HepG2 (cell line): Measurements from ENCODE around the gene HPCAL1. TPM values are rescaled to one million over a fixed set of nuclear protein-coding genes. Genes with fewer than 3 reads are reported as not detected.

ENCODE experiments used
- ATAC-seq: fragments of 200-7000 bp; cut with Tn5 transposase; 3 replicates; pipeline ENCODE4 v1.9.1; 2020; ENCODE audit warnings: mild to moderate bottlenecking, moderate library complexity
- BruUV-seq: library from RNA; stranded (reverse); fragments of 400-500 nt; replicated peaks from 2 replicates; lab custom pipeline; 2021; lab: Mats Ljungman, UMichigan
- CTCF ChIA-PET: fragments of 300-600 bp; formaldehyde crosslinking; extraction: SDS; loops from one replicate; lab custom pipeline; 2021; ENCODE audit warnings: low total read pairs, inconsistent platforms, low intra/inter-chr PET ratio; lab: Yijun Ruan, JAX
- POLR2A ChIA-PET: fragments of 350-600 bp; sonication (Branson Sonifier 250); formaldehyde crosslinking; loops from one replicate; lab custom pipeline; 2020; ENCODE audit warnings: antibody characterized with exemption, inconsistent platforms; lab: Yijun Ruan, JAX
- DNase-seq: peaks from one replicate; pipeline ENCODE4 v3.0.0-alpha.2; 2015; ENCODE audit warnings: low spot score
- FAIRE-seq: peaks from 3 replicates; lab custom pipeline; 2011; peaks lifted over from hg19 to GRCh38; lab: Jason Lieb, UNC
- H2AFZ ChIP-seq: one replicate; pipeline ENCODE4 v1.6.1; 2011; ENCODE audit warnings: low read length, inconsistent platforms
- H3K27ac ChIP-seq: fragments of 300-600 bp; 3 replicates; pipeline ENCODE4 v1.8.0; 2011; ENCODE audit warnings: mixed run types, mild to moderate bottlenecking, mixed read lengths, low read length, inconsistent platforms; ENCODE audit not compliant: insufficient read depth; ENCODE audit errors: extremely low read length
- H3K27me3 ChIP-seq, 2 experiments: fragments of 200-600 bp in 1 of 2; 2 replicates in 1 of 2; 3 replicates in 1 of 2; pipeline versions ENCODE4 v1.6.0 to v1.8.0; 2011; ENCODE audit warnings: low read length in 2 of 2, mild to moderate bottlenecking in 2 of 2, moderate library complexity in 2 of 2, inconsistent platforms in 1 of 2; ENCODE audit not compliant: insufficient read depth in 2 of 2, control insufficient read depth in 1 of 2
- H3K36me3 ChIP-seq, 2 experiments: fragments of 200-600 bp in 1 of 2; replicated peaks in 1 of 2; 2 replicates in 1 of 2; 3 replicates in 1 of 2; pipeline versions ENCODE4 v1.5.1 to v1.8.0; 2011; ENCODE audit warnings: low read length in 2 of 2, inconsistent platforms in 1 of 2; ENCODE audit not compliant: insufficient read depth in 2 of 2, control insufficient read depth in 1 of 2
- H3K4me1 ChIP-seq: 2 replicates; pipeline ENCODE4 v1.5.1; 2012; ENCODE audit warnings: low read length, inconsistent platforms; ENCODE audit not compliant: insufficient read depth
- H3K4me2 ChIP-seq: 2 replicates; pipeline ENCODE4 v1.6.0; 2011; ENCODE audit warnings: low read depth, low read length, inconsistent platforms
- H3K4me3 ChIP-seq, 3 experiments: fragments of 200-600 bp in 1 of 3; sonication (generic), shearing (Covaris generic) in 1 of 3; replicated peaks in 1 of 3; 2 replicates each; pipeline ENCODE4 v1.5.1; 2011 to 2016; ENCODE audit warnings: low read length in 3 of 3, inconsistent platforms in 2 of 3, low read depth in 2 of 3, mild to moderate bottlenecking in 2 of 3, control low read depth in 1 of 3, mixed read lengths in 1 of 3; ENCODE audit not compliant: insufficient read depth in 1 of 3
- H3K79me2 ChIP-seq: one replicate; pipeline ENCODE4 v1.6.1; 2011; ENCODE audit warnings: low read length, inconsistent platforms; ENCODE audit not compliant: insufficient read depth
- H3K9ac ChIP-seq: 2 replicates; pipeline ENCODE4 v1.6.0; 2011; ENCODE audit warnings: mild to moderate bottlenecking, low read depth, low read length, inconsistent platforms; ENCODE audit not compliant: insufficient read depth
- H3K9me3 ChIP-seq: 2 replicates; pipeline ENCODE4 v1.5.1; 2012; ENCODE audit warnings: mild to moderate bottlenecking, low read length
- H4K20me1 ChIP-seq: 2 replicates; pipeline ENCODE4 v1.6.0; 2011; ENCODE audit warnings: inconsistent platforms, mild to moderate bottlenecking, low read length, moderate library complexity; ENCODE audit not compliant: insufficient read depth
- E2F5 ChIP-seq: sonication (generic); formaldehyde crosslinking; conservative IDR thresholded peaks from 2 replicates; pipeline ENCODE4 v1.4.0; 2020; ENCODE audit warnings: missing genetic modification reagents
- FOXP1 ChIP-seq, 2 experiments: fragments of 450-650 bp in 1 of 2; IDR thresholded peaks; 2 replicates each; pipeline ENCODE4 v1.6.1; 2017 to 2018; ENCODE audit warnings: antibody characterized with exemption in 1 of 2
- HINFP ChIP-seq: sonication (generic); formaldehyde crosslinking; IDR thresholded peaks from 2 replicates; pipeline ENCODE4 v1.4.0; 2020; ENCODE audit warnings: low read depth, mild to moderate bottlenecking, missing genetic modification reagents
- HMGXB4 ChIP-seq, 2 experiments: sonication (generic) in 1 of 2; formaldehyde crosslinking in 1 of 2; IDR thresholded peaks; 2 replicates each; pipeline versions ENCODE4 v1.4.0 to v1.6.1; 2018 to 2020; ENCODE audit warnings: missing genetic modification reagents in 2 of 2, borderline replicate concordance in 1 of 2, low read depth in 1 of 2, mild to moderate bottlenecking in 1 of 2, missing biosample characterization in 1 of 2
- MBNL3 ChIP-seq: fragments of 250-450 bp; sonication (Bioruptor Pico); conservative IDR thresholded peaks from 2 replicates; pipeline ENCODE4 v1.8.0; 2022; ENCODE audit warnings: mild to moderate bottlenecking, inconsistent platforms
- NCOR1 ChIP-seq: fragments of 200-600 bp; sonication (generic); IDR thresholded peaks from 2 replicates; pipeline ENCODE4 v1.7.0; 2017; ENCODE audit warnings: antibody characterized with exemption, low read length, borderline replicate concordance
- NFE2L1 ChIP-seq: sonication (generic); formaldehyde crosslinking; IDR thresholded peaks from 2 replicates; pipeline ENCODE4 v1.4.0; 2020; ENCODE audit warnings: missing genetic modification reagents, mild to moderate bottlenecking, borderline replicate concordance
- NKX3-1 ChIP-seq: sonication (generic); formaldehyde crosslinking; IDR thresholded peaks from 2 replicates; pipeline ENCODE4 v1.5.0; 2020; ENCODE audit warnings: missing genetic modification reagents
- SUZ12 ChIP-seq: fragments of 150-350 bp; IDR thresholded peaks from 2 replicates; pipeline ENCODE4 v1.6.1; 2014; ENCODE audit warnings: low read depth, low read length
- TBX3 ChIP-seq: fragments of 450-650 bp; IDR thresholded peaks from 2 replicates; pipeline ENCODE4 v1.6.1; 2017; ENCODE audit warnings: antibody characterized with exemption, mild to moderate bottlenecking, inconsistent platforms, borderline replicate concordance
- ZBTB42 ChIP-seq: sonication (generic); formaldehyde crosslinking; IDR thresholded peaks from 2 replicates; pipeline ENCODE4 v1.5.0; 2020; ENCODE audit warnings: mild to moderate bottlenecking, missing genetic modification reagents
- ZBTB8A ChIP-seq: sonication (generic); formaldehyde crosslinking; IDR thresholded peaks from 2 replicates; pipeline ENCODE4 v1.4.0; 2020; ENCODE audit warnings: mild to moderate bottlenecking, low read depth, missing genetic modification reagents, borderline replicate concordance
- ZNF225 ChIP-seq: sonication (generic); formaldehyde crosslinking; IDR thresholded peaks from 2 replicates; pipeline ENCODE4 v1.4.0; 2020; ENCODE audit warnings: mild to moderate bottlenecking, missing genetic modification reagents
- ZNF614 ChIP-seq: IDR thresholded peaks from 2 replicates; pipeline ENCODE4 v1.6.1; 2018; ENCODE audit warnings: missing biosample characterization, missing genetic modification reagents, inconsistent platforms, borderline replicate concordance
- WGBS: methylation state at CpG from one replicate; pipeline ENCODE4 v1.1.6; 2017; ENCODE audit warnings: low lambda C conversion rate; 5-methylcytosine and 5-hydroxymethylcytosine counted together
- in situ Hi-C: cut with HindIII; loops from 2 replicates; pipeline ENCODE4 v1.10.0; 2017; ENCODE audit warnings: low pct_unique_long_range_greater_than_20kb; ENCODE audit not compliant: extremely low pct_ligation_motif_present
- intact Hi-C: fragments of 100-400 bp; cut with micrococcal nuclease; formaldehyde crosslinking; loops from one replicate; pipeline ENCODE4 v1.10.0; 2022; ENCODE audit not compliant: unreplicated experiment
- polyA plus RNA-seq, 8 experiments: library from polyadenylated mRNA; depleted of rRNA in 3 of 8; stranded (reverse) in 7 of 8; unstranded in 1 of 8; fragments of >200 nt; fragmentation: Illumina TruSeq in 4 of 8; extraction: Trizol in 4 of 8; gene quantifications; 2 replicates each; pipeline versions ENCODE4 v1.2.1 to v1.2.3, GENCODE V29; 2011 to 2016; ENCODE audit warnings: low read depth in 4 of 8, missing spikeins in 1 of 8, mixed read lengths in 1 of 8; ENCODE audit not compliant: insufficient read depth in 1 of 8
- total RNA-seq, 5 experiments: library from RNA; depleted of rRNA; stranded (reverse); fragments of >200 nt; fragmentation: Illumina TruSeq; extraction: Trizol; gene quantifications; 2 replicates each; pipeline ENCODE4 v1.2.3, GENCODE V29; 2016; ENCODE audit warnings: low read depth in 1 of 5

The HPCAL1 gene
- total and polyA plus RNA-seq, 2 of the 13 experiments (the other 11 are each of a cell fraction or from before 2014, with no cell fraction given), result 29.5 to 29.9 TPM

GRCh38 chr2:10410001-10410822 is 107.5 kb downstream of the HPCAL1 start:
- no peak for DNase-seq
- no peaks in the 10 kb centered on the region for H3K27me3 ChIP-seq
- intact Hi-C loops (no loop called here), in situ Hi-C loops (no loop called here)
- no peak for FAIRE-seq
- ChIA-PET CTCF (interaction anchor here (0.8 to 1.9 kb wide), 3 partner anchors 85 to 247 kb away, joined by 3 to 17 read pairs (median 5); no protein-coding TSS in a partner anchor), POLR2A (interaction anchor here (1.4 to 3.1 kb wide), 4 partner anchors 42 to 109 kb away, joined by 3 to 32 read pairs (median 22); partner anchors contain the start of gene HPCAL1)
- no peak overlapping the region for H3K4me3 ChIP-seq
- no peak for ATAC-seq
- H3K27ac ChIP-seq, result no peak overlapping the region
- no peak overlapping the region for H2AFZ ChIP-seq
- peaks cover 28% of the 10 kb centered on the region for H3K4me1 ChIP-seq
- BruUV-seq, result no TSS peak
- no peak overlapping the region for H3K4me2 ChIP-seq
- TF ChIP-seq HMGXB4 (CRISPR knock-in tag; IDR thresholded peaks at IDR 0.05; ENCODE audit: borderline replicate concordance in 1 of 2, low read depth in 1 of 2), result no peak
- TF ChIP-seq SUZ12, result no peak
- no peak for TF ChIP-seq TBX3
- no peak for TF ChIP-seq ZNF614 (CRISPR knock-in tag)
- TF ChIP-seq NKX3-1 (CRISPR knock-in tag), result no peak
- no peak for TF ChIP-seq NFE2L1
- no peak for TF ChIP-seq ZBTB8A (CRISPR knock-in tag)
- TF ChIP-seq HINFP (CRISPR knock-in tag), result no peak
- no peak for TF ChIP-seq FOXP1 (IDR thresholded peaks at IDR 0.05)
- TF ChIP-seq FOXP1 (CRISPR knock-in tag; IDR thresholded peaks at IDR 0.05), result no peak
- TF ChIP-seq ZBTB42 (CRISPR knock-in tag), result no peak
- TF ChIP-seq E2F5, result no peak
- no peak for TF ChIP-seq MBNL3 (CRISPR knock-in tag)
- TF ChIP-seq ZNF225 (CRISPR knock-in tag), result no peak
- TF ChIP-seq NCOR1, result no peak
- no peaks in the 10 kb centered on the region for H3K9me3 ChIP-seq
- no peaks in the 10 kb centered on the region for H3K79me2 ChIP-seq
- no peaks in the 10 kb centered on the region; the same call in 1 of the 2 replicates for H4K20me1 ChIP-seq
- no peak overlapping the region for H3K9ac ChIP-seq
- WGBS, result 93% methylated on average over 14 of the region's 14 CpGs
- peaks cover 2 to 14% of the 10 kb centered on the region in 2 experiments; a peak in 4 of 5 replicates for H3K36me3 ChIP-seq
